IPS-18a (cell line): Measurements from ENCODE around the gene CD36.

ENCODE experiments used
- H3K27ac ChIP-seq: one replicate; pipeline ENCODE4 v1.5.1; 2013; ENCODE audit warnings: low read length
- H3K27me3 ChIP-seq: one replicate; pipeline ENCODE4 v1.6.1; 2013; ENCODE audit warnings: mild to moderate bottlenecking, low read length; ENCODE audit not compliant: control insufficient read depth, insufficient read depth
- H3K36me3 ChIP-seq: one replicate; pipeline ENCODE4 v1.6.1; 2013; ENCODE audit warnings: low read depth, low read length; ENCODE audit not compliant: control insufficient read depth
- H3K4me1 ChIP-seq: one replicate; pipeline ENCODE4 v1.6.1; 2013; ENCODE audit warnings: low read depth, low read length; ENCODE audit not compliant: control insufficient read depth
- H3K4me3 ChIP-seq: one replicate; pipeline ENCODE4 v1.5.1; 2013; ENCODE audit warnings: low read length
- H3K9ac ChIP-seq: one replicate; pipeline ENCODE4 v1.6.1; 2013; ENCODE audit warnings: mild to moderate bottlenecking, low read length, moderate library complexity
- H3K9me3 ChIP-seq: one replicate; pipeline ENCODE4 v1.6.1; 2013; ENCODE audit warnings: low read depth, low read length; ENCODE audit not compliant: control insufficient read depth

CD36 gene

GRCh38 chr7:80711531-80711930, 73.1 kb downstream of the CD36 start:
- no peaks in the 10 kb centered on the region for H3K9me3 ChIP-seq
- H3K4me3 ChIP-seq = no peak overlapping the region
- no peaks in the 10 kb centered on the region for H3K27me3 ChIP-seq
- no peak overlapping the region for H3K9ac ChIP-seq
- H3K4me1 ChIP-seq = peaks cover 6% of the 10 kb centered on the region
- H3K27ac ChIP-seq = no peak overlapping the region
- H3K36me3 ChIP-seq = no peaks in the 10 kb centered on the region

GRCh38 chr7:80719261-80719660, 80.8 kb downstream of the CD36 start:
- Histone ChIP-seq H3K9me3 (no peaks in the 10 kb centered on the region), H3K27me3 (no peaks in the 10 kb centered on the region), H3K4me3 (no peak overlapping the region), H3K4me1 (peaks cover 31% of the 10 kb centered on the region), H3K9ac (no peak overlapping the region), H3K27ac (no peak overlapping the region), H3K36me3 (no peaks in the 10 kb centered on the region)

- H3K27ac ChIP-seq = no peak overlapping the region
- H3K27me3 ChIP-seq = no peaks in the 10 kb centered on the region
- H3K36me3 ChIP-seq = no peaks in the 10 kb centered on the region
- H3K4me1 ChIP-seq = peaks cover 40% of the 10 kb centered on the region
- no peaks in the 10 kb centered on the region for H3K9me3 ChIP-seq
- H3K4me3 ChIP-seq = no peak overlapping the region
- H3K9ac ChIP-seq = no peak overlapping the region
Measured at GRCh38 chr7:80720146-80720545, 81.7 kb downstream of the CD36 start.

DNA sequence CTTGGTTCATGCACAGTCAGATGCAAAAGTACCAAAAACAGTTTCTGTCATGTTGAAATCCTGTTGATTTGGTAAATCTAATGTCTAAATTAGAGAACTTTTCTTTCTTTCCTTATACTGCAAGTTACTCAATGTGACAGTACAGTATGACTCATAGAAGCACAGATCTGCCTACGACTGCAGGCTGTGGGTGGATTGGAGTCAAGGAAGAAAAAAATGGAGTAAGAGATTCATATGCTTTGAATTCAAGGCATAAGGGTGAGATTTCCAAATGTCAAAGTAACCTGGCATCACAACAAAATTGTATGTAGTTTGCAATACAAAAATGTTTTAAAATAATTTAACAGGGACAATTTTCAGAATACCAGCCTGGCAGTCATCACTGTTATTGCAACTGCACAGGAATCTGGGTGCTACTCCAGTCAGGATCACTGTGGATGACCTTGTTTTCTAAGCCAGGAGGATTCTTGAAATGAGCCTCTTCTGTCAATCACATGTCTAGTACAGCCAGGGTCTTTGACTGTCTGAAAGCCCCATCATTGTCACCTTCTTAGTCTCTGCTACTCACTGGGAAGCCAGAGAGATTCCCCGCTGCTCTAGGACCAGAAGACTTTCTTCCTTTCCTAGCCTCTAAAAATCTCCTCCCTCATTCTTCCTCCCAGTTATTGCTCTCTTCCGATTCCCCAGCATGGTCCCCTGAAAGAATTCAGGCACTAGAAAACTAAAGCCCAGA, 83.6 kb downstream of the CD36 start:
- Histone ChIP-seq H3K9me3 (no peaks in the 10 kb centered on the region), H3K36me3 (no peaks in the 10 kb centered on the region), H3K27ac (no peak overlapping the region), H3K4me1 (peaks cover 43% of the 10 kb centered on the region), H3K4me3 (no peak overlapping the region), H3K27me3 (no peaks in the 10 kb centered on the region), H3K9ac (no peak overlapping the region)

DNA sequence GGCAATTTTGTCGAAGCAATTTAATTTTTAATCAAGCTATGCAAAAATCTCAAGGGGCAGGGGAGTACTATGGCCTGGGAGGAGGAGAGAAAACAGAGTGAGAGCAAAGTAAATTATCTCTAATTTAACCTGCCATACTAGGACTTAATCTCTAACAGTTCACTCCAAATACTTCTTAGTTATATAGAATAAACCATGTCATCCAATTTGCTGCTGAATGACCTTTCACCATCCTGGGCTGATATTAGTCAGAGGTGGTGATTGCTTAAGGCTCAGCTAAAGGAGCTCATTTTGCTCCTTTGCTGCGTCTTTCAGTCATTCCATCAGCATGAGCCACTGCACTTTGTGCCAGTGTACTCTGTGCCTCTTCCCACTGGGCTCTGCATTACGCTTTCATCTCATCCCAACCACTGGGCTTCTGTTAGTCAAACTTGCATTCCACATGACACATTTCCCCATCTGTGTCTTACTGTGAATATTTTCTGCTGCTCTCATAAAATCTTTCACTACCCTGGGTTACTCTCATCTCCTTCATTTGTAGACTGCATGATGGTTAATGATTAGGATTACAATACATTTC, 84.3 kb downstream of the CD36 start:
- Histone ChIP-seq H3K27me3 (no peaks in the 10 kb centered on the region), H3K9me3 (no peaks in the 10 kb centered on the region), H3K9ac (no peak overlapping the region), H3K4me1 (peaks cover 43% of the 10 kb centered on the region), H3K36me3 (no peaks in the 10 kb centered on the region), H3K4me3 (no peak overlapping the region), H3K27ac (no peak overlapping the region)

DNA sequence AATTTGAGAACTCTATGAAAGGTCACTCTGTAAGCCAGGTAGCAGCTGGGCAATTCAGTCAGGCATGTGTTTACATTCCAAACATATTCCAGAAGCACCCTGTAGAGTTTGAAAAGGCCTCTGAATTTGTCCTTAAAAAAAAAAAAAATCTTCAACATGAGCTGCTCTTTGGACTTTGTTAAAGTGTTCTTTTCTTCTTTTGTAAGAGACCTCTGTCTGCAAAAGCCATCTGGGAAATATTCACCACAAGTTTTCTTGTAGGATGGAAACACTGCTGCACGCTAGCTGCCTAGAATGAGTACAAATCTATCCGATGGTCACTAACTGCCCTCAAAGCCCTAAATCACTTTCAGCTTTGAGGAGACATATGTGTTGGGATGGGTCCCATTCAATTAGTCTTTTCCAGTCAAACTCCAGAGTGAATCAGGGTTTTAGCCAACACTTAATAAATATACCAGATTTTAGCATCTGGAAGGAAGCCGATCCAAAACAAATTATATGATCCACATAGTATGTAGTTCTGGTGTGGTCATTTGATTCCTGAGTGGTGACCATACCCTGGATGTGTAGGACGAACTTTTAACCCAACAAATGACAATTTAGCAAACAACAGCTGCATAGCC, 85.9 kb downstream of the CD36 start:
- Histone ChIP-seq H3K27me3 (no peaks in the 10 kb centered on the region), H3K36me3 (no peaks in the 10 kb centered on the region), H3K27ac (no peak overlapping the region), H3K9ac (no peak overlapping the region), H3K9me3 (no peaks in the 10 kb centered on the region), H3K4me3 (no peak overlapping the region), H3K4me1 (peaks cover 43% of the 10 kb centered on the region)

DNA sequence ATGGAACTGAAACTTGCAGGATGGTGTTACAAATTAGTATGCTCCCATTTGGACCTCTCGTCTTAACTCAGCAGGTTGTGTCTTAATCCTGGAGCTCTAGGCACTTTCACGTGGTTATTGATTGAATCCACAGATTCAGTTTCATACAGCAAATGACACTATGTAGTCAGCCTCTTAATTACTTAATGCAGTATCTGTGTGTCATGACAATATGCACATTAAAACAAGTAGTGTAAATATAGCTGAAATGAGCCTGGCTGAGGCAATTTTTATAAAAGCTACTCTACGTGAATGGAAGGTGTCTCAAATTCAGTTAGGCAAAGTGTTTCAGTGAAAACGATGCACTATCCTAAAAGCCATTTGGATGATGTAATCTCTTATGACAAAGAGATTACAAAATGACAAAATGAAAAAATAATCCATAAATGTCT, 86.8 kb downstream of the CD36 start:
- Histone ChIP-seq H3K27ac (no peak overlapping the region), H3K27me3 (no peaks in the 10 kb centered on the region), H3K9me3 (no peaks in the 10 kb centered on the region), H3K4me1 (peaks cover 43% of the 10 kb centered on the region), H3K4me3 (no peak overlapping the region), H3K9ac (no peak overlapping the region), H3K36me3 (no peaks in the 10 kb centered on the region)
